HG02571 (cell line): Measurements from ENCODE around the gene CAMKMT.

Source experiments
- ATAC-seq: cut with Tn5 transposase; IDR thresholded peaks from one replicate; pipeline ENCODE4 v1.9.1; 2021; ENCODE audit warnings: mild to moderate bottlenecking, moderate library complexity; ENCODE audit not compliant: unreplicated experiment

The CAMKMT gene

GRCh38 chr2:44548221-44549098, 186.7 kb downstream of the CAMKMT start:
- no peak for ATAC-seq

- ATAC-seq, result no peak
Observed at GRCh38 chr2:44549099-44549471, 187.3 kb downstream of the CAMKMT start.

- ATAC-seq, result no peak
Observed at GRCh38 chr2:44549856-44550255, 188.1 kb downstream of the CAMKMT start.

GRCh38 chr2:44550561-44550960, 188.8 kb downstream of the CAMKMT start:
- ATAC-seq, result no peak

- ATAC-seq, result no peak
Observed at GRCh38 chr2:44551497-44551896, 189.8 kb downstream of the CAMKMT start.

GRCh38 chr2:44553456-44553855, 191.7 kb downstream of the CAMKMT start:
- ATAC-seq, result no peak

GRCh38 chr2:44555700-44556099, 194.0 kb downstream of the CAMKMT start:
- no peak for ATAC-seq

- no peak for ATAC-seq
Observed at GRCh38 chr2:44559108-44559507, 197.4 kb downstream of the CAMKMT start.

- ATAC-seq, result no peak
Observed at GRCh38 chr2:44560352-44560751, 198.6 kb downstream of the CAMKMT start.

- no peak for ATAC-seq
Observed at GRCh38 chr2:44560941-44561340, 199.2 kb downstream of the CAMKMT start.

- ATAC-seq, result no peak
Observed at GRCh38 chr2:44562737-44563136, 201.0 kb downstream of the CAMKMT start.

GRCh38 chr2:44564752-44565151, 203.0 kb downstream of the CAMKMT start:
- ATAC-seq, result no peak

- no peak for ATAC-seq
Observed at GRCh38 chr2:44566059-44566458, 204.3 kb downstream of the CAMKMT start.

GRCh38 chr2:44569491-44569890, 207.7 kb downstream of the CAMKMT start:
- no peak for ATAC-seq

- no peak for ATAC-seq
Observed at GRCh38 chr2:44570271-44570670, 208.5 kb downstream of the CAMKMT start.

GRCh38 chr2:44570777-44571176, 209.0 kb downstream of the CAMKMT start:
- ATAC-seq, result no peak

- ATAC-seq, result no peak
Observed at GRCh38 chr2:44572196-44572900, 210.6 kb downstream of the CAMKMT start.

- no peak for ATAC-seq
Observed at GRCh38 chr2:44573996-44574395, 212.2 kb downstream of the CAMKMT start.

- no peak for ATAC-seq
Observed at GRCh38 chr2:44578471-44579093, 216.8 kb downstream of the CAMKMT start.

GRCh38 chr2:44579115-44579836, 217.5 kb downstream of the CAMKMT start:
- ATAC-seq, result no peak

- no peak for ATAC-seq
Observed at GRCh38 chr2:44579837-44580230, 218.1 kb downstream of the CAMKMT start.
